ENCODE data around the gene TRIO. TPM values are rescaled to one million over a fixed set of nuclear protein-coding genes. Genes with fewer than 3 reads are reported as not detected.

Gene TRIO
- total RNA-seq, 1 experiment from 2014 or later, result 68.4 TPM

GRCh38 chr5:14178671-14179211 is 35.6 kb downstream of the TRIO start (continued):
- TF ChIP-seq ZBTB33 (IDR thresholded peaks at IDR 0.05; ENCODE audit: extremely low read depth, insufficient replicate concordance, low read length), result no peak

GRCh38 chr5:14179446-14179845 is 36.3 kb downstream of the TRIO start:
- ChIA-PET POLR2A (interaction anchor here (1.2 kb wide), 1 partner anchor 12 kb away, joined by 3 read pairs; no protein-coding TSS in a partner anchor), CTCF (interaction anchor here (0.6 kb wide), 2 partner anchors 163 to 192 kb away, joined by 3 to 4 read pairs; no protein-coding TSS in a partner anchor), RAD21 (ENCODE audit: low non-redundant PET in 1 of 2, low total read pairs in 2 of 2, uncharacterized antibody in 2 of 2, unreplicated experiment in 2 of 2) (interaction anchor here in 1 of 2 experiments (1.1 kb wide), 1 partner anchor 10 kb away, joined by 3 read pairs; no protein-coding TSS in a partner anchor)
- peaks cover 50 to 83% of the 10 kb centered on the region in 2 experiments for H3K4me1 ChIP-seq (ENCODE audit: control insufficient read depth in 1 of 2, insufficient read depth in 2 of 2, low read length in 2 of 2)
- peak overlapping the region; percentile 45 for H3K9ac ChIP-seq (ENCODE audit: low read length)
- no peaks in the 10 kb centered on the region for H3K9me2 ChIP-seq (ENCODE audit: insufficient read depth)
- H2AFZ ChIP-seq (ENCODE audit: low read depth, low read length, poor library complexity, severe bottlenecking), result no peak overlapping the region
- intact Hi-C loops (cut with micrococcal nuclease), result loop anchor here (5.0 kb wide), 2 partner anchors 37 to 88 kb away; partner anchors contain the start of gene TRIO
- H3K27me3 ChIP-seq (ENCODE audit: insufficient read depth, low read length), result no peaks in the 10 kb centered on the region
- H3K79me2 ChIP-seq (ENCODE audit: insufficient read depth, low read length), result peaks cover 99% of the 10 kb centered on the region
- peaks cover 11% of the 10 kb centered on the region; the same call in 1 of the 2 replicates for H4K20me1 ChIP-seq (ENCODE audit: insufficient read depth)
- no peaks in the 10 kb centered on the region for H3K9me3 ChIP-seq (ENCODE audit: control insufficient read depth in 1 of 2, insufficient read depth in 1 of 2, low read depth in 1 of 2, low read length in 2 of 2)
- H3K4me3 ChIP-seq (replicated peaks in 1 of 2; ENCODE audit: low read depth in 1 of 2, low read length in 2 of 2), result peak overlapping the region in 1 of 2 experiments; percentile 38; a peak in 1 of 4 replicates
- ATAC-seq (peak; percentile 50), DNase-seq (ENCODE audit: low read depth, low spot score) (no peak)
- H3K27ac ChIP-seq (ENCODE audit: low read depth, low read length), result peak overlapping the region; percentile 24; the same call in 1 of the 2 replicates
- peak overlapping the region; percentile 77 for H3K4me2 ChIP-seq (ENCODE audit: low read length)
- BruUV-seq (replicated peaks), result no TSS peak
- H3K36me3 ChIP-seq (ENCODE audit: control insufficient read depth in 1 of 2, insufficient read depth in 2 of 2, low read length in 2 of 2), result no peaks in the 10 kb centered on the region
- TF ChIP-seq MAX (IDR thresholded peaks at IDR 0.05) (no peak), TCF7L2 (IDR thresholded peaks at IDR 0.05; ENCODE audit: borderline replicate concordance, extremely low read depth, insufficient read depth, insufficient read length) (no peak), ATF3 (IDR thresholded peaks at IDR 0.05) (no peak), CBX3 (IDR thresholded peaks at IDR 0.05; ENCODE audit: low read depth) (no peak), CEBPB (IDR thresholded peaks at IDR 0.05; ENCODE audit: low read depth) (no peak), CTCF (IDR thresholded peaks at IDR 0.05 in 2 of 3, conservative IDR thresholded peaks at IDR 0.05 in 1 of 3; ENCODE audit: borderline replicate concordance in 1 of 3, insufficient read depth in 1 of 3, low read depth in 2 of 3, low read length in 2 of 3) (no peak), SRF (IDR thresholded peaks at IDR 0.05; ENCODE audit: low read depth) (no peak), SP1 (IDR thresholded peaks at IDR 0.05; ENCODE audit: low read depth) (no peak), ZBTB33 (IDR thresholded peaks at IDR 0.05; ENCODE audit: extremely low read depth, insufficient replicate concordance, low read length) (no peak), ZNF274 (IDR thresholded peaks at IDR 0.05; ENCODE audit: low read depth, low read length) (no peak), YY1 (IDR thresholded peaks at IDR 0.05; ENCODE audit: extremely low read depth, insufficient replicate concordance, low read depth, low read length) (no peak), ZFX (IDR thresholded peaks at IDR 0.05) (no peak), ELF1 (IDR thresholded peaks at IDR 0.05; ENCODE audit: borderline replicate concordance, low read depth) (no peak), JUND (IDR thresholded peaks at IDR 0.05) (no peak), EZH2 (IDR thresholded peaks at IDR 0.05) (no peak), POLR2AphosphoS5 (IDR thresholded peaks at IDR 0.05; ENCODE audit: low read depth, low read length) (no peak), POLR2A (IDR thresholded peaks at IDR 0.05; ENCODE audit: borderline replicate concordance, extremely low read depth, insufficient read depth, insufficient read length) (no peak)

All from HCT116 (cell line).